Uterus (tissue), 4 donors: ENCODE results near the gene ALG1. TPM values are rescaled to one million over a fixed set of nuclear protein-coding genes. Genes with fewer than 3 reads are reported as not detected.
A peak's percentile ranks its signal among the peaks of the same experiment; 100 is the strongest.

Source experiments
- DNase-seq, 2 donors: peaks; one replicate each; pipeline ENCODE4 v3.0.0-alpha.2; 2019 to 2020
- H3K27ac ChIP-seq, 2 donors: fragments of 200-600 bp; sonication (generic); 1 replicate in 1 of 2; 2 replicates in 1 of 2; pipeline ENCODE4 v1.5.1; 2016 to 2018
- H3K27me3 ChIP-seq, 2 donors: fragments of 200-600 bp; sonication (generic); one replicate each; pipeline ENCODE4 v1.5.1; 2018 to 2019; ENCODE audit warnings: control low read depth in 1 of 2
- H3K36me3 ChIP-seq, 2 donors: fragments of 200-600 bp; sonication (generic); one replicate each; pipeline ENCODE4 v1.5.1; 2019; ENCODE audit warnings: control low read depth in 1 of 2
- H3K4me1 ChIP-seq, 2 donors: fragments of 200-600 bp; sonication (generic); one replicate each; pipeline ENCODE4 v1.5.1; 2018 to 2019; ENCODE audit warnings: control low read depth in 1 of 2
- H3K4me3 ChIP-seq, 2 donors: fragments of 200-600 bp; sonication (generic); 1 replicate in 1 of 2; 2 replicates in 1 of 2; pipeline ENCODE4 v1.5.1; 2018 to 2019; ENCODE audit warnings: mild to moderate bottlenecking in 1 of 2
- H3K9me3 ChIP-seq, 2 donors: fragments of 200-600 bp; sonication (generic); one replicate each; pipeline ENCODE4 v1.5.1; 2019; ENCODE audit warnings: control low read depth in 1 of 2
- POLR2A ChIP-seq, 2 donors: fragments of 450-650 bp; IDR thresholded peaks; one replicate each; pipeline ENCODE4 v1.6.1; 2016; ENCODE audit warnings: antibody characterized with exemption in 2 of 2, mild to moderate bottlenecking in 1 of 2, moderate library complexity in 1 of 2
- intact Hi-C: fragments of 100-400 bp; cut with DNase I; formaldehyde crosslinking; loops from one replicate; pipeline ENCODE4 v1.15.1; 2023; ENCODE audit warnings: low total_unique reads
- total RNA-seq, 4 donors: library from RNA; depleted of rRNA in 3 of 4; stranded (reverse); fragments of >200 nt in 3 of 4; gene quantifications; one replicate each; pipeline versions ENCODE4 v1.1.0 to v1.2.4, GENCODE V29; 2014 to 2023
- TF ChIP-seq, protein P1 (sequence below), 4 experiments: fragments of 200-600 bp in 2 of 4; fragments of 450-650 bp in 2 of 4; sonication (generic) in 2 of 4; IDR thresholded peaks; one replicate each; pipeline ENCODE4 v1.5.1; 2016 to 2019; ENCODE audit warnings: antibody characterized with exemption in 4 of 4, mild to moderate bottlenecking in 2 of 4, moderate library complexity in 1 of 4
- donor health status: DM: yes; HTN: yes; CAD: no.

ALG1 gene, protein sequence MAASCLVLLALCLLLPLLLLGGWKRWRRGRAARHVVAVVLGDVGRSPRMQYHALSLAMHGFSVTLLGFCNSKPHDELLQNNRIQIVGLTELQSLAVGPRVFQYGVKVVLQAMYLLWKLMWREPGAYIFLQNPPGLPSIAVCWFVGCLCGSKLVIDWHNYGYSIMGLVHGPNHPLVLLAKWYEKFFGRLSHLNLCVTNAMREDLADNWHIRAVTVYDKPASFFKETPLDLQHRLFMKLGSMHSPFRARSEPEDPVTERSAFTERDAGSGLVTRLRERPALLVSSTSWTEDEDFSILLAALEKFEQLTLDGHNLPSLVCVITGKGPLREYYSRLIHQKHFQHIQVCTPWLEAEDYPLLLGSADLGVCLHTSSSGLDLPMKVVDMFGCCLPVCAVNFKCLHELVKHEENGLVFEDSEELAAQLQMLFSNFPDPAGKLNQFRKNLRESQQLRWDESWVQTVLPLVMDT
- total RNA-seq, result 10 to 100 TPM in 2 of 4 donors, 1 to 10 TPM in 2; 4.7 to 21.3 (median 10.9) TPM

DNA sequence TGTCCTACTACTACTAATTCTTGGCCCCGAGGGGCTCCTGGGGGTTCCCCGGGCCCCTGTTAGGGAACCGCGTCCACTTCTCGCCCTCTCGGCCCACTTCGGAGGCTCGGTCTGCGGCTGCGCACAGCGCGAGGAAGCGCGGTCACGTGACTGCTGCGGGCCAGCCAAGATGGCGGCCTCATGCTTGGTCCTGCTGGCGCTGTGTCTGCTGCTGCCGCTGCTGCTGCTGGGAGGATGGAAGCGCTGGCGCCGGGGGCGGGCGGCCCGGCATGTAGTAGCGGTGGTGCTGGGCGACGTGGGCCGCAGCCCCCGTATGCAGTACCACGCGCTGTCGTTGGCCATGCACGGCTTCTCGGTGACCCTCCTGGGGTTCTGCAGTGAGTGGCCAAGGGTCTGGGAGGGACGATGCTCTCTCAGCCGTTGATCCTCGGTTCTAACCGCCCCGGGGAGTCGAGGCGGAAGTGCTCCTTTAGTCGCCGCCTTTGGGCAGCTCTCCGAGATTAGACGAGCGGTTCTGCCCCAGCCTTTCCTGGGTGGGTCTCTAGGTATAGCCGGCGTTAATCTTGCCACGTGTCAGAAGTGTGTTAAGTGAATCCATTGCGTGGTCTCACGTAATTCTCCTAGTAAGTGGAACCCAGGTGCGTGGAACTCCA, at the start of gene ALG1:
Gene ALG1 (plus strand): TSS at position 163 of the 653 bp plus-strand sequence. CDS start 7 bp downstream, at position 170.
- intact Hi-C loops, result no loop called here
- Histone ChIP-seq H3K27me3 (no peaks in the 10 kb centered on the region), H3K27ac (peak within 1 kb of the TSS; percentile 75 to 79), H3K4me1 (no peaks in the 10 kb centered on the region), H3K4me3 (peak within 1 kb of the TSS; percentile 56 to 75), H3K9me3 (no peaks in the 10 kb centered on the region), H3K36me3 (no peaks in the 10 kb centered on the region)
- TF ChIP-seq, protein P1, sequence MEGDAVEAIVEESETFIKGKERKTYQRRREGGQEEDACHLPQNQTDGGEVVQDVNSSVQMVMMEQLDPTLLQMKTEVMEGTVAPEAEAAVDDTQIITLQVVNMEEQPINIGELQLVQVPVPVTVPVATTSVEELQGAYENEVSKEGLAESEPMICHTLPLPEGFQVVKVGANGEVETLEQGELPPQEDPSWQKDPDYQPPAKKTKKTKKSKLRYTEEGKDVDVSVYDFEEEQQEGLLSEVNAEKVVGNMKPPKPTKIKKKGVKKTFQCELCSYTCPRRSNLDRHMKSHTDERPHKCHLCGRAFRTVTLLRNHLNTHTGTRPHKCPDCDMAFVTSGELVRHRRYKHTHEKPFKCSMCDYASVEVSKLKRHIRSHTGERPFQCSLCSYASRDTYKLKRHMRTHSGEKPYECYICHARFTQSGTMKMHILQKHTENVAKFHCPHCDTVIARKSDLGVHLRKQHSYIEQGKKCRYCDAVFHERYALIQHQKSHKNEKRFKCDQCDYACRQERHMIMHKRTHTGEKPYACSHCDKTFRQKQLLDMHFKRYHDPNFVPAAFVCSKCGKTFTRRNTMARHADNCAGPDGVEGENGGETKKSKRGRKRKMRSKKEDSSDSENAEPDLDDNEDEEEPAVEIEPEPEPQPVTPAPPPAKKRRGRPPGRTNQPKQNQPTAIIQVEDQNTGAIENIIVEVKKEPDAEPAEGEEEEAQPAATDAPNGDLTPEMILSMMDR (IDR thresholded peaks at IDR 0.05), result peak in 1 of 4 experiments; percentile 25
- peak; percentile 36 to 78 for TF ChIP-seq POLR2A (IDR thresholded peaks at IDR 0.05)
- DNase-seq, result peak; percentile 87 to 93

GRCh38 chr16:5022521-5022920, 49.1 kb upstream of the ALG1 start:
- H3K27ac ChIP-seq, result no peak overlapping the region
- H3K4me3 ChIP-seq, result no peak overlapping the region
- intact Hi-C loops, result no loop called here
- TF ChIP-seq, protein P1 (IDR thresholded peaks at IDR 0.05), result no peak
- TF ChIP-seq POLR2A (IDR thresholded peaks at IDR 0.05), result no peak
- no peaks in the 10 kb centered on the region for H3K4me1 ChIP-seq
- H3K9me3 ChIP-seq, result no peaks in the 10 kb centered on the region
- DNase-seq, result no peak
- H3K36me3 ChIP-seq, result no peaks in the 10 kb centered on the region
- H3K27me3 ChIP-seq, result no peaks in the 10 kb centered on the region

DNA sequence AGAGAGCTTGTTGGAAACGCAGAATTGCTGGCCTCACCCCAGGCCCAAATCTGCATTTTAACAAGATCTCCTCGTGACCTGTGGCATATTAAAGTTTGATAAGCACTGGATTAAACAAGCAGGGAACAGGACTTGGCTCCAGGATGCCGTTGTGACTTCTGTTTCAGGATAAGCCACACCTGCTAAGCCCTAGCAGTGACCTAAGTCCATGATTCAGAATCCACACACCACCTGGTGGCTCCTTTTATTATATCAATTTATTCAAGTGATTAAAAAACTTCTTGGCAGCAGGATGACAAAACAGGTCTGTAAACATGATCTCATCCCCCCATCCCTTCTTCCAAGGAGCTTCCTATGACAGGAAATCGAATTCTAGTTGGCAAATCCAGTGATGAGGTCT, 47.0 kb upstream of the ALG1 start:
- H3K27me3 ChIP-seq, result no peaks in the 10 kb centered on the region
- intact Hi-C loops, result no loop called here
- no peaks in the 10 kb centered on the region for H3K4me1 ChIP-seq
- TF ChIP-seq, protein P1 (IDR thresholded peaks at IDR 0.05), result no peak
- no peak for TF ChIP-seq POLR2A (IDR thresholded peaks at IDR 0.05)
- H3K36me3 ChIP-seq, result no peaks in the 10 kb centered on the region
- H3K27ac ChIP-seq, result no peak overlapping the region
- DNase-seq, result no peak
- no peak overlapping the region for H3K4me3 ChIP-seq
- no peaks in the 10 kb centered on the region for H3K9me3 ChIP-seq

- intact Hi-C loops, result no loop called here
- no peak for DNase-seq
- H3K36me3 ChIP-seq, result no peaks in the 10 kb centered on the region
- no peak overlapping the region for H3K4me3 ChIP-seq
- H3K27ac ChIP-seq, result no peak overlapping the region
- no peaks in the 10 kb centered on the region for H3K9me3 ChIP-seq
- TF ChIP-seq POLR2A (IDR thresholded peaks at IDR 0.05), result no peak
- TF ChIP-seq, protein P1 (IDR thresholded peaks at IDR 0.05), result no peak
- no peaks in the 10 kb centered on the region for H3K4me1 ChIP-seq
- no peaks in the 10 kb centered on the region for H3K27me3 ChIP-seq
These were observed 46.4 kb upstream of the ALG1 start for GRCh38 chr16:5025171-5025632.

DNA sequence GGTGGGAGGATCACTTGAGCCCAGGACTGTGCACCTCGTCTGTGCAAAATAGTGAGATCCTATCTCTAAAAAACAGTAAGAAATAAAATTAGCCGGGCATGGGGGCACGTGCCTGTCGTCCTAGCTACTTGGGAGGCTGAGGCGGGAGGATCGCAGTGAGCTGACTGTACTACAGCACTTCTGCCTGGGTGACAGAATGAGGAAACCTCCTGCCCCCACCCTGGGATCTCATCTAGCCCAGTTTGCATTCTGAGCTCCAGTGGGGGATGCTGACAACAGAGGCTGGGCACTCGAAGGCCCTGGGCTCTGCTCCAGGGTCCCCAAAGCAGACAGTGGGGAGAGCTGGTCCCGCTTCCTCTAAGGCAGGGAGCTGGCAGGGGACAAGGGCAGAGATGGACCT, 45.0 kb upstream of the ALG1 start:
- Histone ChIP-seq H3K4me3 (no peak overlapping the region), H3K27ac (no peak overlapping the region), H3K27me3 (no peaks in the 10 kb centered on the region), H3K9me3 (no peaks in the 10 kb centered on the region), H3K36me3 (no peaks in the 10 kb centered on the region), H3K4me1 (no peaks in the 10 kb centered on the region)
- intact Hi-C loops, result no loop called here
- TF ChIP-seq POLR2A (IDR thresholded peaks at IDR 0.05), result no peak
- TF ChIP-seq, protein P1 (IDR thresholded peaks at IDR 0.05), result no peak
- DNase-seq, result no peak
